CD4-positive, alpha-beta T cell treated with Interleukin-4 for 4 hours (primary cell): ENCODE measurements around the gene HOXA10.

Source experiments
- DNase-seq: peaks from one replicate; pipeline ENCODE4 v3.0.0-alpha.2; 2020

Gene HOXA10

GRCh38 chr7:27165089-27165995 lies 8.8 kb downstream of the HOXA10 start, which contains the start of gene HOXA9:
HOXA9 (minus strand) TSS chr7:27165537; CDS start chr7:27165457, 80 bp downstream.
- DNase-seq = no peak

GRCh38 chr7:27164367-27165088 lies 9.6 kb downstream of the HOXA10 start:
- DNase-seq = no peak

- DNase-seq = no peak
Measured at GRCh38 chr7:27164045-27164366, 10.1 kb downstream of the HOXA10 start.

GRCh38 chr7:27163288-27164044 lies 10.7 kb downstream of the HOXA10 start:
- no peak for DNase-seq

- DNase-seq = no peak
Measured at GRCh38 chr7:27162561-27163287, 11.4 kb downstream of the HOXA10 start.

GRCh38 chr7:27161721-27162560 lies 12.2 kb downstream of the HOXA10 start:
- no peak for DNase-seq

- no peak for DNase-seq
Measured at GRCh38 chr7:27161214-27161720, 12.9 kb downstream of the HOXA10 start.

- DNase-seq = peak; percentile 85
Measured at GRCh38 chr7:27160546-27161213, 13.4 kb downstream of the HOXA10 start.

- DNase-seq = no peak
Measured at GRCh38 chr7:27160145-27160545, 14.0 kb downstream of the HOXA10 start.

- no peak for DNase-seq
Measured at GRCh38 chr7:27159266-27160144, 14.6 kb downstream of the HOXA10 start.

- DNase-seq = no peak
Measured at GRCh38 chr7:27158436-27159265, 15.5 kb downstream of the HOXA10 start.

GRCh38 chr7:27157702-27158431 lies 16.3 kb downstream of the HOXA10 start:
- no peak for DNase-seq

GRCh38 chr7:27156916-27157701 lies 17.0 kb downstream of the HOXA10 start:
- DNase-seq = no peak

- no peak for DNase-seq
Measured at GRCh38 chr7:27156508-27156898, 17.6 kb downstream of the HOXA10 start, which contains the start of gene HOXA7. HOXA7 (minus strand) TSS chr7:27156675; CDS start chr7:27156545, 130 bp downstream.

GRCh38 chr7:27155816-27156507 lies 18.2 kb downstream of the HOXA10 start:
- no peak for DNase-seq
